HepG2 (cell line): Measurements from ENCODE around the gene CNRIP1. TPM values are rescaled to one million over a fixed set of nuclear protein-coding genes. Genes with fewer than 3 reads are reported as not detected.
A peak's percentile ranks its signal among the peaks of the same experiment; 100 is the strongest.

ENCODE experiments used
- ATAC-seq: fragments of 200-7000 bp; cut with Tn5 transposase; 3 replicates; pipeline ENCODE4 v1.9.1; 2020; ENCODE audit warnings: mild to moderate bottlenecking, moderate library complexity
- BruUV-seq: library from RNA; stranded (reverse); fragments of 400-500 nt; replicated peaks from 2 replicates; lab custom pipeline; 2021; lab: Mats Ljungman, UMichigan
- CTCF ChIA-PET: fragments of 300-600 bp; formaldehyde crosslinking; extraction: SDS; loops from one replicate; lab custom pipeline; 2021; ENCODE audit warnings: low total read pairs, inconsistent platforms, low intra/inter-chr PET ratio; lab: Yijun Ruan, JAX
- POLR2A ChIA-PET: fragments of 350-600 bp; sonication (Branson Sonifier 250); formaldehyde crosslinking; loops from one replicate; lab custom pipeline; 2020; ENCODE audit warnings: antibody characterized with exemption, inconsistent platforms; lab: Yijun Ruan, JAX
- DNase-seq: peaks from one replicate; pipeline ENCODE4 v3.0.0-alpha.2; 2015; ENCODE audit warnings: low spot score
- FAIRE-seq: peaks from 3 replicates; lab custom pipeline; 2011; peaks lifted over from hg19 to GRCh38; lab: Jason Lieb, UNC
- H2AFZ ChIP-seq: one replicate; pipeline ENCODE4 v1.6.1; 2011; ENCODE audit warnings: low read length, inconsistent platforms
- H3K27ac ChIP-seq: fragments of 300-600 bp; 3 replicates; pipeline ENCODE4 v1.8.0; 2011; ENCODE audit warnings: mixed run types, mild to moderate bottlenecking, mixed read lengths, low read length, inconsistent platforms; ENCODE audit not compliant: insufficient read depth; ENCODE audit errors: extremely low read length
- H3K27me3 ChIP-seq, 2 experiments: fragments of 200-600 bp in 1 of 2; 2 replicates in 1 of 2; 3 replicates in 1 of 2; pipeline versions ENCODE4 v1.6.0 to v1.8.0; 2011; ENCODE audit warnings: low read length in 2 of 2, mild to moderate bottlenecking in 2 of 2, moderate library complexity in 2 of 2, inconsistent platforms in 1 of 2; ENCODE audit not compliant: insufficient read depth in 2 of 2, control insufficient read depth in 1 of 2
- H3K36me3 ChIP-seq, 2 experiments: fragments of 200-600 bp in 1 of 2; replicated peaks in 1 of 2; 2 replicates in 1 of 2; 3 replicates in 1 of 2; pipeline versions ENCODE4 v1.5.1 to v1.8.0; 2011; ENCODE audit warnings: low read length in 2 of 2, inconsistent platforms in 1 of 2; ENCODE audit not compliant: insufficient read depth in 2 of 2, control insufficient read depth in 1 of 2
- H3K4me1 ChIP-seq: 2 replicates; pipeline ENCODE4 v1.5.1; 2012; ENCODE audit warnings: low read length, inconsistent platforms; ENCODE audit not compliant: insufficient read depth
- H3K4me2 ChIP-seq: 2 replicates; pipeline ENCODE4 v1.6.0; 2011; ENCODE audit warnings: low read depth, low read length, inconsistent platforms
- H3K4me3 ChIP-seq, 3 experiments: fragments of 200-600 bp in 1 of 3; sonication (generic), shearing (Covaris generic) in 1 of 3; replicated peaks in 1 of 3; 2 replicates each; pipeline ENCODE4 v1.5.1; 2011 to 2016; ENCODE audit warnings: low read length in 3 of 3, inconsistent platforms in 2 of 3, low read depth in 2 of 3, mild to moderate bottlenecking in 2 of 3, control low read depth in 1 of 3, mixed read lengths in 1 of 3; ENCODE audit not compliant: insufficient read depth in 1 of 3
- H3K79me2 ChIP-seq: one replicate; pipeline ENCODE4 v1.6.1; 2011; ENCODE audit warnings: low read length, inconsistent platforms; ENCODE audit not compliant: insufficient read depth
- H3K9ac ChIP-seq: 2 replicates; pipeline ENCODE4 v1.6.0; 2011; ENCODE audit warnings: mild to moderate bottlenecking, low read depth, low read length, inconsistent platforms; ENCODE audit not compliant: insufficient read depth
- H3K9me3 ChIP-seq: 2 replicates; pipeline ENCODE4 v1.5.1; 2012; ENCODE audit warnings: mild to moderate bottlenecking, low read length
- H4K20me1 ChIP-seq: 2 replicates; pipeline ENCODE4 v1.6.0; 2011; ENCODE audit warnings: inconsistent platforms, mild to moderate bottlenecking, low read length, moderate library complexity; ENCODE audit not compliant: insufficient read depth
- FOXP1 ChIP-seq, 2 experiments: fragments of 450-650 bp in 1 of 2; IDR thresholded peaks; 2 replicates each; pipeline ENCODE4 v1.6.1; 2017 to 2018; ENCODE audit warnings: antibody characterized with exemption in 1 of 2
- HCFC1 ChIP-seq: fragments of 150-350 bp; IDR thresholded peaks from 2 replicates; pipeline ENCODE4 v1.6.1; 2014; ENCODE audit warnings: low read depth, low read length
- MEIS1 ChIP-seq: sonication (generic); formaldehyde crosslinking; IDR thresholded peaks from 2 replicates; pipeline ENCODE4 v1.9.0; 2021; ENCODE audit warnings: mild to moderate bottlenecking, missing genetic modification reagents, moderate library complexity, borderline replicate concordance
- MXD1 ChIP-seq: sonication (generic); formaldehyde crosslinking; IDR thresholded peaks from 2 replicates; pipeline ENCODE4 v1.4.0; 2020; ENCODE audit warnings: mild to moderate bottlenecking, missing genetic modification reagents
- NCOR1 ChIP-seq: fragments of 200-600 bp; sonication (generic); IDR thresholded peaks from 2 replicates; pipeline ENCODE4 v1.7.0; 2017; ENCODE audit warnings: antibody characterized with exemption, low read length, borderline replicate concordance
- PLRG1 ChIP-seq: fragments of 450-650 bp; conservative IDR thresholded peaks from 2 replicates; pipeline ENCODE4 v1.6.1; 2016
- SNAI1 ChIP-seq: sonication (generic); formaldehyde crosslinking; IDR thresholded peaks from 2 replicates; pipeline ENCODE4 v1.5.0; 2020; ENCODE audit warnings: mild to moderate bottlenecking, missing genetic modification reagents, borderline replicate concordance
- TFDP2 ChIP-seq: sonication (generic); formaldehyde crosslinking; IDR thresholded peaks from 2 replicates; pipeline ENCODE4 v1.4.0; 2020; ENCODE audit warnings: missing genetic modification reagents
- TOPORS ChIP-seq: sonication (generic); formaldehyde crosslinking; IDR thresholded peaks from 2 replicates; pipeline ENCODE4 v1.8.0; 2023; ENCODE audit warnings: mild to moderate bottlenecking, missing genetic modification reagents
- ZNF256 ChIP-seq: sonication (generic); formaldehyde crosslinking; conservative IDR thresholded peaks from 2 replicates; pipeline ENCODE4 v1.4.0; 2020; ENCODE audit warnings: missing genetic modification reagents
- ZNF484 ChIP-seq: sonication (generic); formaldehyde crosslinking; IDR thresholded peaks from 2 replicates; pipeline ENCODE4 v1.5.1; 2020; ENCODE audit warnings: mild to moderate bottlenecking, low read depth, missing genetic modification reagents, borderline replicate concordance
- ZNF780A ChIP-seq: sonication (generic); formaldehyde crosslinking; IDR thresholded peaks from 2 replicates; pipeline ENCODE4 v1.8.0; 2022; ENCODE audit warnings: mild to moderate bottlenecking, missing genetic modification reagents, moderate library complexity
- ZSCAN9 ChIP-seq: IDR thresholded peaks from 2 replicates; pipeline ENCODE4 v1.6.1; 2016; ENCODE audit warnings: borderline replicate concordance
- WGBS: methylation state at CpG from one replicate; pipeline ENCODE4 v1.1.6; 2017; ENCODE audit warnings: low lambda C conversion rate; 5-methylcytosine and 5-hydroxymethylcytosine counted together
- in situ Hi-C: cut with HindIII; loops from 2 replicates; pipeline ENCODE4 v1.10.0; 2017; ENCODE audit warnings: low pct_unique_long_range_greater_than_20kb; ENCODE audit not compliant: extremely low pct_ligation_motif_present
- intact Hi-C: fragments of 100-400 bp; cut with micrococcal nuclease; formaldehyde crosslinking; loops from one replicate; pipeline ENCODE4 v1.10.0; 2022; ENCODE audit not compliant: unreplicated experiment
- polyA plus RNA-seq, 8 experiments: library from polyadenylated mRNA; depleted of rRNA in 3 of 8; stranded (reverse) in 7 of 8; unstranded in 1 of 8; fragments of >200 nt; fragmentation: Illumina TruSeq in 4 of 8; extraction: Trizol in 4 of 8; gene quantifications; 2 replicates each; pipeline versions ENCODE4 v1.2.1 to v1.2.3, GENCODE V29; 2011 to 2016; ENCODE audit warnings: low read depth in 4 of 8, missing spikeins in 1 of 8, mixed read lengths in 1 of 8; ENCODE audit not compliant: insufficient read depth in 1 of 8
- total RNA-seq, 5 experiments: library from RNA; depleted of rRNA; stranded (reverse); fragments of >200 nt; fragmentation: Illumina TruSeq; extraction: Trizol; gene quantifications; 2 replicates each; pipeline ENCODE4 v1.2.3, GENCODE V29; 2016; ENCODE audit warnings: low read depth in 1 of 5
- TF ChIP-seq, protein P1 (sequence below): sonication (generic); formaldehyde crosslinking; IDR thresholded peaks from 2 replicates; pipeline ENCODE4 v1.5.0; 2020; ENCODE audit warnings: missing genetic modification reagents
- TF ChIP-seq, protein P2 (sequence below): IDR thresholded peaks from 2 replicates; pipeline ENCODE4 v1.6.1; 2012; ENCODE audit warnings: low read depth, low read length, improper control_type of control experiment

CNRIP1 gene
- total and polyA plus RNA-seq, 2 of the 13 experiments (the other 11 are each of a cell fraction or from before 2014, with no cell fraction given) = not detected

GRCh38 chr2:68280796-68281195, 39.0 kb downstream of the CNRIP1 start:
- TF ChIP-seq MXD1 (CRISPR knock-in tag) = no peak
- TF ChIP-seq ZNF256 = no peak
- no peak for TF ChIP-seq ZNF484
- no peak for TF ChIP-seq PLRG1
- TF ChIP-seq SNAI1 (CRISPR knock-in tag) = no peak
- no peak overlapping the region for H3K9ac ChIP-seq
- no peaks in the 10 kb centered on the region for H3K27me3 ChIP-seq
- FAIRE-seq = no peak
- H4K20me1 ChIP-seq = no peaks in the 10 kb centered on the region
- no peak for DNase-seq
- no peaks in the 10 kb centered on the region for H3K36me3 ChIP-seq
- BruUV-seq = no TSS peak
- H3K9me3 ChIP-seq = no peaks in the 10 kb centered on the region
- no peaks in the 10 kb centered on the region for H3K79me2 ChIP-seq
- H3K27ac ChIP-seq = no peak overlapping the region
- 18% methylated on average over 1 of the region's 1 CpG for WGBS
- intact Hi-C loops (loop anchor here (5.0 to 10.0 kb wide), 2 partner anchors 86 to 162 kb away; no protein-coding TSS in a partner anchor), in situ Hi-C loops (no loop called here)
- H2AFZ ChIP-seq = no peak overlapping the region
- ChIA-PET CTCF (interaction anchor here (1.4 kb wide), 1 partner anchor 158 kb away, joined by 4 read pairs; no protein-coding TSS in a partner anchor), POLR2A (interaction anchor here (1.3 kb wide), 1 partner anchor 27 kb away, joined by 3 read pairs; no protein-coding TSS in a partner anchor)
- no peak for ATAC-seq
- H3K4me1 ChIP-seq = peaks cover 9% of the 10 kb centered on the region
- H3K4me3 ChIP-seq = no peak overlapping the region
- H3K4me2 ChIP-seq = no peak overlapping the region

- no peaks in the 10 kb centered on the region for H3K27me3 ChIP-seq
- FAIRE-seq (no peak), ATAC-seq (peak; percentile 27; the same call in 2 of the 3 replicates), DNase-seq (no peak)
- in situ Hi-C loops (no loop called here), intact Hi-C loops (loop anchor here (5.0 to 10.0 kb wide), 2 partner anchors 86 to 162 kb away; no protein-coding TSS in a partner anchor)
- peaks cover 9% of the 10 kb centered on the region for H3K4me1 ChIP-seq
- BruUV-seq = no TSS peak
- 0% methylated on average over 1 of the region's 1 CpG for WGBS
- CTCF ChIA-PET = interaction anchor here (1.4 kb wide), 1 partner anchor 158 kb away, joined by 4 read pairs; no protein-coding TSS in a partner anchor
- no peak overlapping the region for H3K9ac ChIP-seq
- H4K20me1 ChIP-seq = no peaks in the 10 kb centered on the region
- H3K4me3 ChIP-seq = no peak overlapping the region
- H3K27ac ChIP-seq = no peak overlapping the region
- H3K4me2 ChIP-seq = no peak overlapping the region
- H2AFZ ChIP-seq = no peak overlapping the region
- no peaks in the 10 kb centered on the region for H3K79me2 ChIP-seq
- POLR2A ChIA-PET = interaction anchor here (1.3 kb wide), 1 partner anchor 27 kb away, joined by 3 read pairs; no protein-coding TSS in a partner anchor
- no peaks in the 10 kb centered on the region for H3K9me3 ChIP-seq
- H3K36me3 ChIP-seq = no peaks in the 10 kb centered on the region
- TF ChIP-seq MEIS1 = no peak
- no peak for TF ChIP-seq HCFC1
- TF ChIP-seq, protein P1, sequence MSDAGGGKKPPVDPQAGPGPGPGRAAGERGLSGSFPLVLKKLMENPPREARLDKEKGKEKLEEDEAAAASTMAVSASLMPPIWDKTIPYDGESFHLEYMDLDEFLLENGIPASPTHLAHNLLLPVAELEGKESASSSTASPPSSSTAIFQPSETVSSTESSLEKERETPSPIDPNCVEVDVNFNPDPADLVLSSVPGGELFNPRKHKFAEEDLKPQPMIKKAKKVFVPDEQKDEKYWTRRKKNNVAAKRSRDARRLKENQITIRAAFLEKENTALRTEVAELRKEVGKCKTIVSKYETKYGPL (CRISPR knock-in tag) = no peak
- TF ChIP-seq TOPORS = no peak
- no peak for TF ChIP-seq ZSCAN9 (CRISPR knock-in tag)
- no peak for TF ChIP-seq ZNF780A (CRISPR knock-in tag)
- TF ChIP-seq, protein P2, sequence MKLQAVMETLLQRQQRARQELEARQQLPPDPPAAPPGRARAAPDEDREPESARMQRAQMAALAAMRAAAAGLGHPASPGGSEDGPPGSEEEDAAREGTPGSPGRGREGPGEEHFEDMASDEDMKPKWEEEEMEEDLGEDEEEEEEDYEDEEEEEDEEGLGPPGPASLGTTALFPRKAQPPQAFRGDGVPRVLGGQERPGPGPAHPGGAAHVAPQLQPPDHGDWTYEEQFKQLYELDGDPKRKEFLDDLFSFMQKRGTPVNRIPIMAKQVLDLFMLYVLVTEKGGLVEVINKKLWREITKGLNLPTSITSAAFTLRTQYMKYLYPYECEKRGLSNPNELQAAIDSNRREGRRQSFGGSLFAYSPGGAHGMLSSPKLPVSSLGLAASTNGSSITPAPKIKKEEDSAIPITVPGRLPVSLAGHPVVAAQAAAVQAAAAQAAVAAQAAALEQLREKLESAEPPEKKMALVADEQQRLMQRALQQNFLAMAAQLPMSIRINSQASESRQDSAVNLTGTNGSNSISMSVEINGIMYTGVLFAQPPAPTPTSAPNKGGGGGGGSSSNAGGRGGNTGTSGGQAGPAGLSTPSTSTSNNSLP = 0 out of 2 replicates have a peak, but pooled peaks have one; percentile 9
- TF ChIP-seq NCOR1 = peak; percentile 54; the same call in 1 of the 2 replicates
- TF ChIP-seq FOXP1 (IDR thresholded peaks at IDR 0.05) = no peak
- TF ChIP-seq FOXP1 (CRISPR knock-in tag; IDR thresholded peaks at IDR 0.05) = no peak
- no peak for TF ChIP-seq TFDP2 (CRISPR knock-in tag)
Measured at GRCh38 chr2:68280348-68280747, 39.4 kb downstream of the CNRIP1 start.
